ENCODE results near the gene AMZ1. TPM values are rescaled to one million over a fixed set of nuclear protein-coding genes. Genes with fewer than 3 reads are reported as not detected.

Gene AMZ1
- total RNA-seq, 3 donors from 2014 or later (not counting 1 experiment from before 2014, with no cell fraction given): 0.07 to 1.2 (median 0.27) TPM

- Histone ChIP-seq H3K36me3 (ENCODE audit: control insufficient read depth, insufficient read depth, low read length) (no peaks in the 10 kb centered on the region), H3K27me3 (ENCODE audit: control insufficient read depth, insufficient read depth, low read length) (peaks cover 20% of the 10 kb centered on the region), H3K4me3 (ENCODE audit: low read length) (no peak overlapping the region), H3K4me1 (ENCODE audit: control insufficient read depth, insufficient read depth, low read length) (peaks cover 66% of the 10 kb centered on the region), H3K9me3 (ENCODE audit: control insufficient read depth, insufficient read depth, low read length) (no peaks in the 10 kb centered on the region), H3K27ac (ENCODE audit: low read length) (no peak overlapping the region)
- intact Hi-C loops (cut with micrococcal nuclease): no loop called here
- H3K4me1 Mint-ChIP-seq: peaks cover 28 to 57% of the 10 kb centered on the region in 2 donors
- peak overlapping the region in 1 of 2 donors; percentile 36 for H3K27ac Mint-ChIP-seq
- no peaks in the 10 kb centered on the region for H3K36me3 Mint-ChIP-seq
- TF ChIP-seq CTCF (IDR thresholded peaks at IDR 0.05): no peak
- peak in 1 of 3 donors; percentile 42 for ATAC-seq
- WGBS (ENCODE audit: insufficient coverage): 18% methylated on average over 17 of the region's 22 CpGs
- no peak overlapping the region for H3K4me3 Mint-ChIP-seq
- DNase-seq: peak in 1 of 2 donors; percentile 74
- H3K27me3 Mint-ChIP-seq (ENCODE audit: low read depth in 2 of 2): peaks cover 65 to 74% of the 10 kb centered on the region in 2 donors
- no peaks in the 10 kb centered on the region for H3K9me3 Mint-ChIP-seq
Observed at GRCh38 chr7:2715341-2716231, 27.6 kb downstream of the AMZ1 start.

- H3K27me3 Mint-ChIP-seq (ENCODE audit: low read depth in 2 of 2): peaks cover 62 to 68% of the 10 kb centered on the region in 2 donors
- intact Hi-C loops (cut with micrococcal nuclease): no loop called here
- Histone ChIP-seq H3K27ac (ENCODE audit: low read length) (no peak overlapping the region), H3K4me1 (ENCODE audit: control insufficient read depth, insufficient read depth, low read length) (peaks cover 66% of the 10 kb centered on the region), H3K4me3 (ENCODE audit: low read length) (no peak overlapping the region), H3K36me3 (ENCODE audit: control insufficient read depth, insufficient read depth, low read length) (no peaks in the 10 kb centered on the region), H3K9me3 (ENCODE audit: control insufficient read depth, insufficient read depth, low read length) (no peaks in the 10 kb centered on the region), H3K27me3 (ENCODE audit: control insufficient read depth, insufficient read depth, low read length) (peaks cover 20% of the 10 kb centered on the region)
- no peak for TF ChIP-seq CTCF (IDR thresholded peaks at IDR 0.05)
- H3K4me3 Mint-ChIP-seq: no peak overlapping the region
- ATAC-seq (no peak), DNase-seq (no peak)
- H3K9me3 Mint-ChIP-seq: no peaks in the 10 kb centered on the region
- 87% methylated on average over 11 of the region's 11 CpGs for WGBS (ENCODE audit: insufficient coverage)
- no peak overlapping the region for H3K27ac Mint-ChIP-seq
- peaks cover 25 to 55% of the 10 kb centered on the region in 2 donors for H3K4me1 Mint-ChIP-seq
- H3K36me3 Mint-ChIP-seq: no peaks in the 10 kb centered on the region
Observed at GRCh38 chr7:2716488-2716887, 28.5 kb downstream of the AMZ1 start.

GRCh38 chr7:2716906-2717292, 28.9 kb downstream of the AMZ1 start:
- Mint-ChIP-seq H3K36me3 (no peaks in the 10 kb centered on the region), H3K27me3 (ENCODE audit: low read depth in 2 of 2) (peaks cover 62 to 65% of the 10 kb centered on the region in 2 donors), H3K9me3 (no peaks in the 10 kb centered on the region), H3K27ac (no peak overlapping the region), H3K4me1 (peaks cover 24 to 55% of the 10 kb centered on the region in 2 donors), H3K4me3 (no peak overlapping the region)
- no peak for TF ChIP-seq CTCF (IDR thresholded peaks at IDR 0.05)
- Histone ChIP-seq H3K27ac (ENCODE audit: low read length) (no peak overlapping the region), H3K27me3 (ENCODE audit: control insufficient read depth, insufficient read depth, low read length) (peaks cover 20% of the 10 kb centered on the region), H3K36me3 (ENCODE audit: control insufficient read depth, insufficient read depth, low read length) (no peaks in the 10 kb centered on the region), H3K4me1 (ENCODE audit: control insufficient read depth, insufficient read depth, low read length) (peaks cover 63% of the 10 kb centered on the region), H3K9me3 (ENCODE audit: control insufficient read depth, insufficient read depth, low read length) (no peaks in the 10 kb centered on the region), H3K4me3 (ENCODE audit: low read length) (no peak overlapping the region)
- WGBS (ENCODE audit: insufficient coverage): 74% methylated on average over 20 of the region's 20 CpGs
- intact Hi-C loops (cut with micrococcal nuclease): no loop called here
- no peak for DNase-seq
- no peak for ATAC-seq
